GM10847 (cell line): ENCODE data around the gene TNFAIP1.

Experiments
- POLR2A ChIP-seq: IDR thresholded peaks from 2 replicates; pipeline ENCODE4 v1.6.1; 2011; ENCODE audit not compliant: insufficient read length; ENCODE audit errors: extremely low read depth

Gene TNFAIP1

DNA sequence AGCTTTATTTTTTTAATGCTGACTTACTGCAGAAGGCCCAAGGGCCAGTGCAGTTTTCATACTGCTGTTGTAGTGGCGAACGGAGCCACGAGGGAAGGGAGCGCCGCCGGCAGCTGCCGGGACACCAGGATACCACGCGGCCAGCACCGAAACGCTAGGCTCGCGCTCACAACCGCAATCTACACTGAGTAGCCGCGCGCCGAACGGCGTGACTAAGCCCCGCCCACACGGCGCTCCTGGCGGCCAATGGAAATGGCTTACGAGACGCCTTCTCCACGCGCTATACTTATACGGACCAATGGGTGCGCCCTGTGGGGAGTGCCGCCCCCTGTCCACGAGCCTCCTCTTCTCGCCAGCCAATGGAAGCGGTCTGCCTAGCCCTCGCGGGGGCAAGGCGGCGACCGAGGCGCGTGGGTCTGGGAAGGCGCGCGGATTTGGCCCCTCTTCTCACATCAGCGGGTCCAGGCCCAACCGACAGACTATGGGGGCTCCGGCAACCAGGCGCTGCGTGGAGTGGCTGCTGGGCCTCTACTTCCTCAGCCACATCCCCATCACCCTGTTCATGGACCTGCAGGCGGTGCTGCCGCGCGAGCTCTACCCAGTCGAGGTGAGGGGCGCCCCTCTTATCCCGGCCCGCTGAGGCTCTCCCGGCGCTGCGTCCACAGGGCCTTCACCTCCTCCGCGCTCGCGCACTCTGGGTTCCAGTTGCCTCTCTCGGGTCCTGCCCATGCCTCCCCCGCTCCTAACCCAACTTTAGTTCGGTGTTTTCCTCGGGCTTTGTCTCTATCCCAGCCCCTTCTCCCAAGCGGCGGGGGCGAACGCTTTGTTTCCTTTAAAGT, 16.6 kb upstream of the TNFAIP1 start, which contains the start of gene TMEM97:
Gene TMEM97, plus strand, starts transcription at position 442 of the 839 bp plus-strand sequence. Its CDS starts 40 bp downstream, at position 482.
- TF ChIP-seq POLR2A = peak; percentile 74

DNA sequence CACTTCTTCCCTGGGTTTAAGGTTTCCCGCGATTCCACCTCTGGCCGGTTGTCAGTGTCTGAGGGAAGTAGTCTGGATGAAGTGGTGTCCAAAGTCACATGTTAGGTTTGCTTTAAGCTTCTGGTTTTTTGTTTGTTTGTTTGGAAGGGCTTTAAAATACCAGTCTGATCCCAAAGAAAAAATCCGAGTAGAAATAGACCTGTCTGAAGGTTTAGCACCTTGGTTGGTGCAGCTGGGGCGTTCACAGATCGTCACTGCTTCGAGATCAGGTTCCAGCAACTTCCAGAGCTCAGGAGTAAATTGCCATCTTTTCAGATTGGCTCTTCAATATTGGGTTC, 16.0 kb upstream of the TNFAIP1 start:
- no peak for TF ChIP-seq POLR2A

DNA sequence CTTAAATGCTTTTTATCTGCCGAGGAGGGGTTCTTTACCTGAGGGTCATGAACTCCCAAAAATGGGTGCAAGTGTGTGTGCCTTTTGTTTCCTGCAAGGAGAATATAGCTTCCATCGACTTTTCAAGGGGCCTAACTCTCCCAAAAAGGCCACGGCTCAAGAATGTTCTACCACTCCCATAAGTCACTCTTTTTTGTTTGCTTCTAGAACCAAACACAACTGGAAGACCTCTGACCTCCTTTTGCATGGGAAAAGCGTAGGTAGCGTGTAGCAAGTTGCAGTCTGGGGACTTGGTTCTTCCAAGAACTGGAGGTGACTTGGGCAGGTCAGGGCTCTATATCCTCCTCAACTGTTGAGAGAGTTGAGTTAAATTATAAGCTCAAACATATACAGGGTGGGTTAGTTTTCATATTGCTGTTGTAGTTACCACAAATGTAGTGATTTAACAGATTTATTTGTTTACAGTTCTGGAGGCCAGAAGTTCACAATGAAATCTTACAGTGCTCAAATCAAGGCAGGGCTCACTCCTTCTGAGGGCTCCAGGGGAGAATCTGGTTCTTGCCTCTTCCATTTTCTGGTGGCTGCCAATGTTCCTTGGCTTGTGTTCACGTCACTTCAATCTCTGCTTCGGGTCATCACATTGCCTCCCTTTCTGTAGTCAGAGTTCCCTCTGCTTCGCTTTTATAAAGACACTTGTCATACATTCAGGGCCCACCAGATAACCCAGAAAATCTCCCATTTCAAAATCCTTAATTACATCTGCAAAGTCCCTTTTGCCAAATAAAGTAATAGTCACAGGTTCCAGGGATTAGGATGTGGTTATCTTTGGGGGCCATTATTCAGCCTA, 15.1 kb upstream of the TNFAIP1 start:
- no peak for TF ChIP-seq POLR2A

DNA sequence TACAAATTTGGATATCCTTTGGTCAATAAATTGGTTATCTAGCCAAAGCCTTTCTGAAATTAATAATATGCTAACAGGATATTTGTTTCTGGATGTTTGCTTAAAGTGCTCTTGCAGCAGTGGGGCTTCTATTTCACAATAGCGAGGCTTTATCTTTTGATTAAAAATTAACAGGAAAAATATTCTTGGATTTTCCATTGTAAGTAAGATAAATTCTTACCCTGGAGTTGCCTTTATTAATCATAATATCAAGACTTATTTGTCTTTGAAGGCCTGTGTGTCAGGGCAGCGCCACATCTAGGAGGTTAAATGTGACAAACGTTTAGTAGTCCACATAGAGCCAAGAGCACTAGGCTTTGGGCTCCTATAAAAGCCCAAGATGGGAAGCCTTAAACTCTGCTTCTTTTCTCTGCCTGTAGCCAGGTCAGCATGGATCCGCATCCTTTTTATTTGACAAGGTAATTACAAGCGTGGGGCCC, 11.3 kb upstream of the TNFAIP1 start:
- TF ChIP-seq POLR2A = no peak

DNA sequence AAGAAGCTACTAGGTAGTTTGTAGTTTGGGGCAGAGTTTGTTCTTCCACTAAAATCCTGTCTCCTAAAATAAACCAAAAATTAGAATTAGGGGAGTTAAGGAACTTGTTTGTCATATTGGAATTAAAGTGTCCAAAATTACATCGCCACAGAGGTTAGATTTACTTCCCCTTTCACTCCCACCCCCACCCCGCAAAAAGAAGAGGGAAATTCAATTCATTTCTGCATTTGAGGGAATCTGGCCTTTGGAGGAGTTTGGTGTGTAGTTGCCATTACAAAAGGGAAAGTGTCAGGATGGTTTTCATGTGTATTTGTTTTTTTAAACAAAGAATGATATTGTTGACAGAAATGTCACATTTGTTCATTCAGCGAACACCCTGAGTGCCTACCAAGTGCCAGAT, 10.8 kb upstream of the TNFAIP1 start:
- TF ChIP-seq POLR2A = no peak

DNA sequence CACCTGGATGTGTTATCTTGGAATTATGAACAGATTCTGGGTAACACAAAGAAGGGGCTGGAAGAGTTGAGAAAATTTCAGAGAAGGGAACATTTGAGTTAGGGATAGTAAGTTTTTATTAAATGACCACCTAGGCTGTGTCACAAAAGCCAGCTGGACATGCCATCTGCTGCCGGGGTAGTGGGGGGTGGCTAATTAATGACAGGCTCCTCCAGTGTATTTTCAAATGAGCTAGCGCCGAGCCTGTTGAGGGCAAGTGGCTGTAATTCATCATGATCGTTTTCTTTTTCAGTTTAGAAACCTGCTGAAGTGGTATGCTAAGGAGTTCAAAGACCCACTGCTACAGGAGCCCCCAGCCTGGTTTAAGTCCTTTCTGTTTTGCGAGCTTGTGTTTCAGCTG, 10.3 kb upstream of the TNFAIP1 start:
- no peak for TF ChIP-seq POLR2A

DNA sequence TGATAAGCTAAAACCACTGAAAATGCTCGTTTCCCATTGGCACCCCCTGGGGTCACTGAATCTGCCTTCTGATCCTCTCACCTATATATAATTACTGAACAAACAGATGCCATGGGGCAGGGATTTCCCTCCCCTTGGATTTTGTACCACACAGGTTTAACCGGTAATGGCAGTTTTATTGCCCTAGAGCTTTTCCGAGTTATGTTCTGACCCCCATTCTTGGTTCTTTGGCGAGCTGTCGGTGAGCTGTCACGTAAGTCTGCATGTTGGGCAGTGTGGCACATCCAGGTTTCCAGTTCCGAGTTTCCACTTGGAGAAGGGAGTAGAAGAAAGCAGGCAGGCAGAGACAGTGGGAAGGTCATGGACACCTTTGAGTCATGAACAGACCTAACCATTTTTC, 9.4 kb upstream of the TNFAIP1 start:
- TF ChIP-seq POLR2A = no peak

DNA sequence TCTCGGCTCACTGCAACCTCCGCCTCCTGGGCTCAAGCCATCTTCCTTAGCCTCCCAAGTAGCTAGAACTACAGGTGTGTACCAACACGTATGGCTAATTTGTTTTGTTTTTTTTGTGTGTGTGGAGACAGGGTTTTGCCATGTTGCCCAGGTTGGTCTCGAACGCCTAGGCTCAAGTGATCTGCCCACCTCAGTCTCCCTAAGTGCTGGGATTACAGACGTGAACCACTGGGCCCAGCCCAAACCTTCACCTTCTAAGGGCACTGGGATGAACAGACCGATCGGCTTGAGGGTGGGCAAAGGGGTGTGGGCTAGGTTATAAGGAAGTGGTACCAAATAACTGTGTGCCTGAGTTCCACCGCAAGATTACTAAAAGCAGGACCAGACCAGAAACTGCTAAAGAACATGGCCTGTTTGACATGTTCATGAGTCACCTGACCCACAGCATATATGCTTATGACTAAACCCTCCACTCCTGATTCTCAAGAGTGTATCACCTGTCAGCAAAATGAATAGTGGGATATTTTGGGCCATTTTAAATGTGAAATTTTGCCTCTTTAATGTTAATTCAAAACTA, 8.4 kb upstream of the TNFAIP1 start:
- no peak for TF ChIP-seq POLR2A

DNA sequence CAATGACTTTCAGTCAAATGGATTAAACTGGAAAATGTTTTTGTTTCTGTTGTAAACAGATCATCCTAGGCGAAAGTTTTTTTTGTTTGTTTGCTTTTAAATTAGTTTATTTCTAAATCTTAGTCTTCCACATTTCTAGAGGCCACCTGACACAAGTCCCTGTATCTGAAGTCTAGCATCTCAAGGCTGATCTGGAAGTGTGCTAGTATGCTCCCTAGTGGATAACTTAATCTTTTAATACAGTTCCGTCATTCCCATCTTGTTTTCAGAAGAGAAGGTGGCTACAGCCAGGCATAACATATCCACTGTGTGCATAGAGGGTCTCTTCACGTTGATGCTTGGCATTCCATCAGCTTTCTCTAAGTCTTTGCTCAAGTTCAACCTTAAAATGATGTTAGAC, 7.9 kb upstream of the TNFAIP1 start:
- TF ChIP-seq POLR2A = no peak

DNA sequence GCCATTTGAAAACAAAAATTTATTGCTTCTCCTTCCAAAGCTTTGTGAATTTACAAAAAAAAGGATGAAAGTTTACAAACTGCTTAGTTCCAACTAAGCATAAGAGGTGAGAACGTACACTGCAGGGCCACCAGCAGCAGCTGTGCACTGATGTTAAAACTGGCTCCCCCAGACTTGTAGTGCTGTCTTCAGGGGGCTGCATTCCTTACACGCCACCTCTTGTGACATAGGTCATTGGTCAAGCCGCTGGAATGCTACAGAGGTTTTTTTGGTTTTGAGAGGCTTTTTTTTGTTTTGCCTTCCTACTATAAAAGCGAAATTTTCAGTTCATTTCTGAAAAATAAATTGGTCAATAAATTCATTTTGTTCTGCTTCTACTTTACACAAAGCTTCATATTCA, 7.2 kb upstream of the TNFAIP1 start:
- TF ChIP-seq POLR2A = no peak

DNA sequence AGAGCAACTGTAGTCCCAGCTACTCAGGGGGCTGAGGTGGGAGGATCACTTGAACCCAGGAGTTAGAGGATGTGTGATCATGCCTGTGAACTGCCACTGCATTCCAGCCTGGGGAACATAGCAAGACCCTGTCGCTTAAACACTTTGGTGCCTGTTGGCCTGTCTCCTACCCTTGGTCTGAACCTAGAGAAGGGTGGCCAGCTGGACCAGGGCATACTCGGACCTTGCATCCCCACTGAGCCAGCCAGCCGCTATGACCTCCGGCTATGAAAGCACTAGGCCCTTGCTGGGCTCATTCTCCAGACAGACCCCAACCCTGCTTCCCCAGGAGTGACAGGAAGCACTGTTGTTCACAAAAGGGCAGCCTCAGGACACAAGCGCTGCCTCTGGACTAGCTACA, 4.9 kb upstream of the TNFAIP1 start:
- TF ChIP-seq POLR2A = no peak

DNA sequence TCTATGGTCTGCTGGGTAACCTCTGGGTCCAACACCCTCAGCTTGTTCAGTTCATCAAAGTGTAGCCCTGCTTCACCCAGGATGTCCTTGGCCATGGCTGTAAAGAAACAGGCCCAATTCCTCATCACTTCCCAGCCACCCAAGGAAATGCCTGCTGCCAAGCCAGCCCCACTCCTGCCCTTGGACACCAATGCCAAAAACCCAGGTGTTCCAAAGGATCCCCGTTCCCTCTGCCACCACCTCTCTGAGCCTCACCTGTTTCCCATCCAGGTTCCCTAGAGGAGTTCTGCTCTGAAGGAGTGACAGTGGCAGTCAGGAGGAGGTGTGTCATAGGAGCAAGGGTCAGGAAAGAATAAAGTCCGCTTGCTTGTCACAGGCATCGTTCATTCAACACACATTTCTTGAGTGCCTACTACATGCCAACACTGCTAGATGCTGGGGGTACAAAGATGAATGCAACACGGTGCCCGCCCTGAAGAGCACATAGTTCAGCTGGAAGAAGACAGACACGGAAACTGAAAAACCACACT, 3.6 kb upstream of the TNFAIP1 start:
- no peak for TF ChIP-seq POLR2A

DNA sequence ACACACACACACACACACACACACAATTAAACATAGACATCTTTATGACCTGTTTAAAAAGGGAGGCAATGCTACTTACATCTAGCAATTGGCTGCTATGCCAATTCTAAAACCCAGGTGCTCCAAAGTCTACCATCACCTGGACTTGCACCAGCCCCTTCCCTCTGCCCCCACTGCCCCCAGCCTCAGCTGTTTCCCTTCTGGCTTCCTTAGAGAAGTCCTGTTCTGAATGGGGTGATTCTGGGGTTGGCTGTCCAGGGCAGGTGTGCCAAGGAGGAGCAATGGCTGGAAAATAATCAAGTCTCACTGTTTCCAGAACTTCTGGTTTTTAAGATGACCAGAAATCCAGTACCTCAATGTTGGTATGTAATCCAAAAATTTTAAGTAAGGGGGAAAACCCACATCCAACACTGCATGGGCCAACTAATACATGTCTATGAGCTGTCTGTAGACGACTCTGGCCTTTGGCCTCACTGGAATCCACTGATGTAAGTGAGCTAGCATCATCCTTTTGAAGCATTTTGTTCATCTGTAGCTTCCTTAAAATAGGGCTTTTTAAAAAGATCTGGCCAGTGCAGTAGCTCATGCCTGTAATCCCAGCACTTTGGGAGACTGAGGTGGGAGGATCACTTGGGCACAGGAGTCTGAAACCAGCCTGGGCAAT, 2.3 kb upstream of the TNFAIP1 start:
- no peak for TF ChIP-seq POLR2A

DNA sequence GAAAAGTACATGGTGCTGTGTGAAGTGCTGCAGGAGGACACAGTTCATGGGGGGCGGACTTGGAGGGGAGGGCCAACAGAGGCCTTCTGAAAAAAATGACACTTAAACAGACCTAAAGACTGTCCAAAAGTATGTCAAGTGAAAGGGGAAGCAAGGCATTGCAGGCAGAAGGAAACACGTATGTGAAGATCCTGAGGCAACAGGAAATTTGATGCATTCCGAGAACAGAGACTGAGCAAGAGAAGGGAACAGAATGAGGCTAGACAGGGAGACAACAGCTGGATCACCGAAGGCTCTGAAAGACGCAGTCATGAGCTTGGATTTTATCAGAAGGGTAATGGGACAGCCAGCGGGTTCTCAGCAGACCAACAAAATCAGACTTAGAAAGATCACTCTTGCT, 1.4 kb upstream of the TNFAIP1 start:
- no peak for TF ChIP-seq POLR2A

DNA sequence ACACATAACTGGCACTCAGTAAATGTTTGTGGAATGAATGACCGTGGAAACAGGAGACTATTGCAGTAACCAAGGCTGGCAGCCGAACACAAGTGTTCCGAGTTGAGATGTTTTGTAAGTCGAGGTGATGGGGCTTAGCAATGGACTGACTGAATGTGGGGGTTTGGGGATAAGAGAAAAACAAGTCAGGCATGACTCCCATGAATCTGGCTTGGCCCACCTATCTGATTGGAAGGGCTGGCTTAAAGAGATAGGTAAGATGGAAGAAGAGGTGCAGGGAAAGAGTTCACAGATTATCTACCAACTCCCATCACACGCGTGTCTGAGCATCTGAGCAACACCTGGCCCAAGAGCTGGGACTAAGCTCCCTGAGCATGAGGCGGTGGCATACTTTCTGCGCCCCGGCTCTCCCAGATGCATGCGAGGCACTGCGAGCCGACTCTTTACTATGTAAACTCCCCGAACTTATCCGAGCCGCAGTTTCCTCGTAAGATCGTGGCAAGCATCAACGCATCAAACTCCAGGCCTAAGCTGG, 828 bp upstream of the TNFAIP1 start:
- TF ChIP-seq POLR2A = no peak
